K562 (cell line): ENCODE data around the gene PLK1. TPM values are rescaled to one million over a fixed set of nuclear protein-coding genes. Genes with fewer than 3 reads are reported as not detected.
A peak's percentile ranks its signal among the peaks of the same experiment; 100 is the strongest.

Experiments
- ATF7 ChIP-seq: fragments of 450-650 bp; IDR thresholded peaks from 2 replicates; pipeline ENCODE4 v1.7.1; 2014; ENCODE audit warnings: mild to moderate bottlenecking, moderate library complexity
- CBX5 ChIP-seq: IDR thresholded peaks from 2 replicates; pipeline ENCODE4 v1.6.1; 2014; ENCODE audit warnings: low read depth, borderline replicate concordance
- DACH1 ChIP-seq: fragments of 450-650 bp; IDR thresholded peaks from 2 replicates; pipeline ENCODE4 v1.6.1; 2018; ENCODE audit not compliant: partially characterized antibody
- ESRRA ChIP-seq: fragments of 450-650 bp; IDR thresholded peaks from 2 replicates; pipeline ENCODE4 v1.6.1; 2014; ENCODE audit warnings: low read depth, mild to moderate bottlenecking, moderate library complexity, borderline replicate concordance
- EWSR1 ChIP-seq: fragments of 450-650 bp; IDR thresholded peaks from 2 replicates; pipeline ENCODE4 v1.6.1; 2018; ENCODE audit warnings: borderline replicate concordance, mild to moderate bottlenecking, low read depth, moderate library complexity; ENCODE audit not compliant: partially characterized antibody
- GABPB1 ChIP-seq: sonication (generic); formaldehyde crosslinking; IDR thresholded peaks from 2 replicates; pipeline ENCODE4 v1.8.0; 2022; ENCODE audit warnings: mild to moderate bottlenecking, missing genetic modification reagents
- MEF2A ChIP-seq: IDR thresholded peaks from 2 replicates; pipeline ENCODE4 v1.6.1; 2011; ENCODE audit warnings: low read depth, mild to moderate bottlenecking, low read length, moderate library complexity; ENCODE audit not compliant: control insufficient read depth
- MYBL2 ChIP-seq, 2 experiments: fragments of 450-650 bp in 1 of 2; sonication (generic) in 1 of 2; formaldehyde crosslinking in 1 of 2; IDR thresholded peaks; 2 replicates each; pipeline versions ENCODE4 v1.6.1 to v1.8.1; 2017 to 2022; ENCODE audit warnings: borderline replicate concordance in 1 of 2, inconsistent platforms in 1 of 2, low read depth in 1 of 2, mild to moderate bottlenecking in 1 of 2, missing genetic modification reagents in 1 of 2, moderate library complexity in 1 of 2
- POLR2H ChIP-seq: IDR thresholded peaks from 2 replicates; pipeline ENCODE4 v1.6.1; 2016; ENCODE audit warnings: missing genetic modification characterization, low read depth, mild to moderate bottlenecking, control low read depth, missing compliant biosample characterization, moderate library complexity
- PTTG1 ChIP-seq: fragments of 450-650 bp; IDR thresholded peaks from 2 replicates; pipeline ENCODE4 v1.6.1; 2016; ENCODE audit warnings: low read depth, mild to moderate bottlenecking, missing genetic modification characterization, missing compliant biosample characterization
- SLC30A9 ChIP-seq: fragments of 250-450 bp; sonication (Bioruptor Pico); IDR thresholded peaks from 2 replicates; pipeline ENCODE4 v1.8.0; 2022; ENCODE audit warnings: mild to moderate bottlenecking, moderate library complexity
- XRCC5 ChIP-seq: fragments of 200-400 bp; formaldehyde crosslinking; IDR thresholded peaks from 2 replicates; pipeline ENCODE4 v1.6.1; 2017; ENCODE audit warnings: low read depth, mild to moderate bottlenecking, low read length
- ZNF175 ChIP-seq: fragments of 200-800 bp; sonication (Bioruptor generic); IDR thresholded peaks from 2 replicates; pipeline ENCODE4 v1.6.1; 2016; ENCODE audit warnings: low read depth, mild to moderate bottlenecking, missing genetic modification characterization, missing compliant biosample characterization
- ZNF282 ChIP-seq: sonication (generic); formaldehyde crosslinking; IDR thresholded peaks from 2 replicates; pipeline ENCODE4 v1.8.1; 2023; ENCODE audit warnings: missing genetic modification reagents
- polyA plus RNA-seq, 8 experiments: library from polyadenylated mRNA; depleted of rRNA in 4 of 8; stranded (reverse) in 5 of 8; unstranded in 3 of 8; fragments of >200 nt; fragmentation: Nextera tagmentation in 2 of 8; fragmentation: Illumina TruSeq in 1 of 8; extraction: Ambion mirVana in 2 of 8; extraction: Trizol in 1 of 8; gene quantifications; 2 replicates each; pipeline versions ENCODE4 v1.2.1 to v1.2.3, GENCODE V29; 2011 to 2014; ENCODE audit warnings: inconsistent platforms in 1 of 8, missing spikeins in 1 of 8
- total RNA-seq, 7 experiments: library from RNA; depleted of rRNA in 6 of 7; stranded (reverse); fragments of >200 nt in 6 of 7; fragmentation: Illumina TruSeq in 2 of 7; extraction: Trizol in 2 of 7; gene quantifications; 2 replicates each; pipeline versions ENCODE4 v1.2.1 to v1.2.3, GENCODE V29; 2011 to 2021; ENCODE audit warnings: low replicate concordance in 1 of 7
- TF ChIP-seq, protein P1 (sequence below): fragments of 450-650 bp; formaldehyde crosslinking; IDR thresholded peaks from 2 replicates; pipeline ENCODE4 v1.4.0; 2022; ENCODE audit warnings: missing genetic modification characterization
- TF ChIP-seq, protein P2 (sequence below): fragments of 250-450 bp; sonication (Bioruptor Pico); IDR thresholded peaks from 2 replicates; pipeline ENCODE4 v1.4.0; 2020

PLK1 gene
- total and polyA plus RNA-seq, 9 of the 15 experiments (the other 6 are each of a cell fraction or from before 2014, with no cell fraction given) = 13.6 to 212 (median 45.5) TPM

DNA sequence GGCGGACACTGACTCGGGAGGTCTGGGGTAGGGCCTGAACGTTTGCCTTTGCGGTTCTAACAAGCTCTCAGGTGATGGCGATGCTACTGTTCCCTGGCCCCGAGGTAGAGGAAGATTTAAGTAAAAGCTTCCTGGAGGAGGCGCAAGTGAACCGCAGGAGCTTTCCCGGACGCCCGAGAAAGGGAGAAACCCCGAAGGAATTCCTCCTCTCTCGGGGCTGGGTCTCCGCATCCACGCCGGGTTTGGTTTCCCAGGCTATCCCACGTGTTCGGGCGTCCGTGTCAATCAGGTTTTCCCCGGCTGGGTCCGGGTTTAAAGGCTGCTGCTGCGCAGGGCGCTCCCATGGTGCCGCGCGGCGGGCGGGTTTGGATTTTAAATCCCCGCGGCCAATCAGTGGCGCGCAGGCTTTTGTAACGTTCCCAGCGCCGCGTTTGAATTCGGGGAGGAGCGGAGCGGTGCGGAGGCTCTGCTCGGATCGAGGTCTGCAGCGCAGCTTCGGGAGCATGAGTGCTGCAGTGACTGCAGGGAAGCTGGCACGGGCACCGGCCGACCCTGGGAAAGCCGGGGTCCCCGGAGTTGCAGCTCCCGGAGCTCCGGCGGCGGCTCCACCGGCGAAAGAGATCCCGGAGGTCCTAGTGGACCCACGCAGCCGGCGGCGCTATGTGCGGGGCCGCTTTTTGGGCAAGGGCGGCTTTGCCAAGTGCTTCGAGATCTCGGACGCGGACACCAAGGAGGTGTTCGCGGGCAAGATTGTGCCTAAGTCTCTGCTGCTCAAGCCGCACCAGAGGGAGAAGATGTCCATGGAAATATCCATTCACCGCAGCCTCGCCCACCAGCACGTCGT is at the start of gene PLK1 (continued):
- TF ChIP-seq MYBL2 (IDR thresholded peaks at IDR 0.05; ENCODE audit: low read depth) = peak; percentile 100
- peak; percentile 98; the same call in 1 of the 2 replicates for TF ChIP-seq MYBL2 (CRISPR knock-in tag; IDR thresholded peaks at IDR 0.05; ENCODE audit: borderline replicate concordance)
- TF ChIP-seq ATF7 = peak; percentile 52
- no peak for TF ChIP-seq MEF2A
- TF ChIP-seq, protein P1, sequence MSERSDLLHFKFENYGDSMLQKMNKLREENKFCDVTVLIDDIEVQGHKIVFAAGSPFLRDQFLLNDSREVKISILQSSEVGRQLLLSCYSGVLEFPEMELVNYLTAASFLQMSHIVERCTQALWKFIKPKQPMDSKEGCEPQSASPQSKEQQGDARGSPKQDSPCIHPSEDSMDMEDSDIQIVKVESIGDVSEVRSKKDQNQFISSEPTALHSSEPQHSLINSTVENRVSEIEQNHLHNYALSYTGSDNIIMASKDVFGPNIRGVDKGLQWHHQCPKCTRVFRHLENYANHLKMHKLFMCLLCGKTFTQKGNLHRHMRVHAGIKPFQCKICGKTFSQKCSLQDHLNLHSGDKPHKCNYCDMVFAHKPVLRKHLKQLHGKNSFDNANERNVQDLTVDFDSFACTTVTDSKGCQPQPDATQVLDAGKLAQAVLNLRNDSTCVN (CRISPR knock-in tag) = no peak
- TF ChIP-seq SLC30A9 (CRISPR knock-in tag) = no peak
- TF ChIP-seq ESRRA = no peak; the same call in 1 of the 2 replicates
- TF ChIP-seq ZNF282 (CRISPR knock-in tag) = no peak
- no peak for TF ChIP-seq DACH1
- peak; percentile 37 for TF ChIP-seq POLR2H
- no peak for TF ChIP-seq ZNF175 (CRISPR knock-in tag)
- no peak for TF ChIP-seq EWSR1
- TF ChIP-seq CBX5 = no peak
- TF ChIP-seq GABPB1 (CRISPR knock-in tag) = no peak; the same call in 1 of the 2 replicates
- TF ChIP-seq XRCC5 = no peak
- TF ChIP-seq, protein P2, sequence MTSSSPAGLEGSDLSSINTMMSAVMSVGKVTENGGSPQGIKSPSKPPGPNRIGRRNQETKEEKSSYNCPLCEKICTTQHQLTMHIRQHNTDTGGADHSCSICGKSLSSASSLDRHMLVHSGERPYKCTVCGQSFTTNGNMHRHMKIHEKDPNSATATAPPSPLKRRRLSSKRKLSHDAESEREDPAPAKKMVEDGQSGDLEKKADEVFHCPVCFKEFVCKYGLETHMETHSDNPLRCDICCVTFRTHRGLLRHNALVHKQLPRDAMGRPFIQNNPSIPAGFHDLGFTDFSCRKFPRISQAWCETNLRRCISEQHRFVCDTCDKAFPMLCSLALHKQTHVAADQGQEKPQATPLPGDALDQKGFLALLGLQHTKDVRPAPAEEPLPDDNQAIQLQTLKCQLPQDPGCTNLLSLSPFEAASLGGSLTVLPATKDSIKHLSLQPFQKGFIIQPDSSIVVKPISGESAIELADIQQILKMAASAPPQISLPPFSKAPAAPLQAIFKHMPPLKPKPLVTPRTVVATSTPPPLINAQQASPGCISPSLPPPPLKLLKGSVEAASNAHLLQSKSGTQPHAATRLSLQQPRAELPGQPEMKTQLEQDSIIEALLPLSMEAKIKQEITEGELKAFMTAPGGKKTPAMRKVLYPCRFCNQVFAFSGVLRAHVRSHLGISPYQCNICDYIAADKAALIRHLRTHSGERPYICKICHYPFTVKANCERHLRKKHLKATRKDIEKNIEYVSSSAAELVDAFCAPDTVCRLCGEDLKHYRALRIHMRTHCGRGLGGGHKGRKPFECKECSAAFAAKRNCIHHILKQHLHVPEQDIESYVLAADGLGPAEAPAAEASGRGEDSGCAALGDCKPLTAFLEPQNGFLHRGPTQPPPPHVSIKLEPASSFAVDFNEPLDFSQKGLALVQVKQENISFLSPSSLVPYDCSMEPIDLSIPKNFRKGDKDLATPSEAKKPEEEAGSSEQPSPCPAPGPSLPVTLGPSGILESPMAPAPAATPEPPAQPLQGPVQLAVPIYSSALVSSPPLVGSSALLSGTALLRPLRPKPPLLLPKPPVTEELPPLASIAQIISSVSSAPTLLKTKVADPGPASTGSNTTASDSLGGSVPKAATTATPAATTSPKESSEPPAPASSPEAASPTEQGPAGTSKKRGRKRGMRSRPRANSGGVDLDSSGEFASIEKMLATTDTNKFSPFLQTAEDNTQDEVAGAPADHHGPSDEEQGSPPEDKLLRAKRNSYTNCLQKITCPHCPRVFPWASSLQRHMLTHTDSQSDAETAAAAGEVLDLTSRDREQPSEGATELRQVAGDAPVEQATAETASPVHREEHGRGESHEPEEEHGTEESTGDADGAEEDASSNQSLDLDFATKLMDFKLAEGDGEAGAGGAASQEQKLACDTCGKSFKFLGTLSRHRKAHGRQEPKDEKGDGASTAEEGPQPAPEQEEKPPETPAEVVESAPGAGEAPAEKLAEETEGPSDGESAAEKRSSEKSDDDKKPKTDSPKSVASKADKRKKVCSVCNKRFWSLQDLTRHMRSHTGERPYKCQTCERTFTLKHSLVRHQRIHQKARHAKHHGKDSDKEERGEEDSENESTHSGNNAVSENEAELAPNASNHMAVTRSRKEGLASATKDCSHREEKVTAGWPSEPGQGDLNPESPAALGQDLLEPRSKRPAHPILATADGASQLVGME (CRISPR knock-in tag) = no peak
- no peak for TF ChIP-seq PTTG1
